HG03520 (cell line): ENCODE data around the gene ALDH3B2.
"Not testable (repeated sequence)": the region's sequence is repeated elsewhere in the genome, so short reads cannot be mapped to it uniquely, and the experiment has no call there.

ENCODE experiments used
- ATAC-seq: cut with Tn5 transposase; IDR thresholded peaks from one replicate; pipeline ENCODE4 v1.9.1; 2021; ENCODE audit warnings: mild to moderate bottlenecking, moderate library complexity; ENCODE audit not compliant: unreplicated experiment

Gene ALDH3B2

GRCh38 chr11:67674442-67674871 lies at the start of gene ALDH3B2:
Gene ALDH3B2 (minus strand): TSS chr11:67674623. CDS start chr11:67666935, 7,688 bp downstream.
- ATAC-seq = no peak

GRCh38 chr11:67723036-67723435 lies 48.6 kb upstream of the ALDH3B2 start:
- ATAC-seq = not testable (repeated sequence)

- not testable (repeated sequence) for ATAC-seq
Measured at GRCh38 chr11:67716226-67716625, 41.8 kb upstream of the ALDH3B2 start.

GRCh38 chr11:67715801-67716200 lies 41.4 kb upstream of the ALDH3B2 start:
- ATAC-seq = not testable (repeated sequence)

GRCh38 chr11:67713892-67714509 lies 39.6 kb upstream of the ALDH3B2 start:
- not testable (repeated sequence) for ATAC-seq

GRCh38 chr11:67711676-67712075 lies 37.3 kb upstream of the ALDH3B2 start:
- not testable (repeated sequence) for ATAC-seq

- not testable (repeated sequence) for ATAC-seq
Measured at GRCh38 chr11:67711212-67711611, 36.8 kb upstream of the ALDH3B2 start.

- not testable (repeated sequence) for ATAC-seq
Measured at GRCh38 chr11:67709806-67710205, 35.4 kb upstream of the ALDH3B2 start.

GRCh38 chr11:67705264-67705663 lies 30.8 kb upstream of the ALDH3B2 start:
- ATAC-seq = no peak

- ATAC-seq = no peak
Measured at GRCh38 chr11:67704524-67704923, 30.1 kb upstream of the ALDH3B2 start.

GRCh38 chr11:67703709-67704108 lies 29.3 kb upstream of the ALDH3B2 start:
- not testable (repeated sequence) for ATAC-seq

GRCh38 chr11:67700548-67701262 lies 26.3 kb upstream of the ALDH3B2 start:
- no peak for ATAC-seq

- ATAC-seq = no peak
Measured at GRCh38 chr11:67700141-67700540, 25.7 kb upstream of the ALDH3B2 start.

- ATAC-seq = no peak
Measured at GRCh38 chr11:67699521-67699920, 25.1 kb upstream of the ALDH3B2 start.

- no peak for ATAC-seq
Measured at GRCh38 chr11:67698247-67698646, 23.8 kb upstream of the ALDH3B2 start.

GRCh38 chr11:67697846-67698245 lies 23.4 kb upstream of the ALDH3B2 start:
- no peak for ATAC-seq

- ATAC-seq = no peak
Measured at GRCh38 chr11:67696998-67697397, 22.6 kb upstream of the ALDH3B2 start.

GRCh38 chr11:67695606-67696005 lies 21.2 kb upstream of the ALDH3B2 start:
- no peak for ATAC-seq

GRCh38 chr11:67694875-67695555 lies 20.6 kb upstream of the ALDH3B2 start:
- no peak for ATAC-seq

GRCh38 chr11:67691149-67691548 lies 16.7 kb upstream of the ALDH3B2 start:
- ATAC-seq = no peak

- ATAC-seq = no peak
Measured at GRCh38 chr11:67689178-67689577, 14.8 kb upstream of the ALDH3B2 start.

GRCh38 chr11:67687986-67688385 lies 13.6 kb upstream of the ALDH3B2 start:
- ATAC-seq = no peak
